ENCODE results near the gene PRR36. TPM values are rescaled to one million over a fixed set of nuclear protein-coding genes. Genes with fewer than 3 reads are reported as not detected.

PRR36 gene
- polyA plus RNA-seq, 3 donors, result 4.2 to 4.5 (median 4.3) TPM

- DNase-seq (ENCODE audit: low read depth in 3 of 3, low spot score in 2 of 3), result no peak
Observed at GRCh38 chr19:7873304-7874075, 700 bp downstream of the PRR36 start.

GRCh38 chr19:7872306-7873204 lies 1.6 kb downstream of the PRR36 start:
- DNase-seq (ENCODE audit: low read depth in 3 of 3, low spot score in 2 of 3), result no peak

GRCh38 chr19:7871437-7872305 lies 2.5 kb downstream of the PRR36 start:
- no peak for DNase-seq (ENCODE audit: low read depth in 3 of 3, low spot score in 2 of 3)

- DNase-seq (ENCODE audit: low read depth in 3 of 3, low spot score in 2 of 3), result no peak
Observed at GRCh38 chr19:7870571-7871436, 3.4 kb downstream of the PRR36 start.

- no peak for DNase-seq (ENCODE audit: low read depth in 3 of 3, low spot score in 2 of 3)
Observed at GRCh38 chr19:7869910-7870511, 4.2 kb downstream of the PRR36 start.

GRCh38 chr19:7869453-7869909 lies 4.7 kb downstream of the PRR36 start:
- no peak for DNase-seq (ENCODE audit: low read depth in 3 of 3, low spot score in 2 of 3)

GRCh38 chr19:7868671-7869452 lies 5.3 kb downstream of the PRR36 start:
- no peak for DNase-seq (ENCODE audit: low read depth in 3 of 3, low spot score in 2 of 3)

- DNase-seq (ENCODE audit: low read depth in 3 of 3, low spot score in 2 of 3), result no peak
Observed at GRCh38 chr19:7868326-7868670, 5.9 kb downstream of the PRR36 start.

GRCh38 chr19:7867092-7867844 lies 6.9 kb downstream of the PRR36 start:
- DNase-seq (ENCODE audit: low read depth in 3 of 3, low spot score in 2 of 3), result no peak

GRCh38 chr19:7866399-7867091 lies 7.6 kb downstream of the PRR36 start:
- DNase-seq (ENCODE audit: low read depth in 3 of 3, low spot score in 2 of 3), result no peak

- no peak for DNase-seq (ENCODE audit: low read depth in 3 of 3, low spot score in 2 of 3)
Observed at GRCh38 chr19:7865262-7865911, 8.8 kb downstream of the PRR36 start.

GRCh38 chr19:7864690-7865074 lies 9.5 kb downstream of the PRR36 start:
- DNase-seq (ENCODE audit: low read depth in 3 of 3, low spot score in 2 of 3), result no peak

GRCh38 chr19:7863971-7864689 lies 10.1 kb downstream of the PRR36 start:
- no peak for DNase-seq (ENCODE audit: low read depth in 3 of 3, low spot score in 2 of 3)

GRCh38 chr19:7863157-7863970 lies 10.8 kb downstream of the PRR36 start:
- no peak for DNase-seq (ENCODE audit: low read depth in 3 of 3, low spot score in 2 of 3)

- DNase-seq (ENCODE audit: low read depth in 3 of 3, low spot score in 2 of 3), result no peak
Observed at GRCh38 chr19:7862413-7862951, 11.7 kb downstream of the PRR36 start.

All from right renal cortex interstitium (tissue), 3 donors.